K562 (cell line): ENCODE measurements around the gene LRRC7. TPM values are rescaled to one million over a fixed set of nuclear protein-coding genes. Genes with fewer than 3 reads are reported as not detected.

ENCODE experiments used
- ATAC-seq: fragments of 200-7000 bp; cut with Tn5 transposase; 3 replicates; pipeline ENCODE4 v1.9.1; 2020; ENCODE audit warnings: moderate library complexity
- BruUV-seq: library from RNA; stranded (reverse); fragments of 400-500 nt; replicated peaks from 2 replicates; lab custom pipeline; 2021; lab: Mats Ljungman, UMichigan
- CTCF ChIA-PET: fragments of 300-600 bp; formaldehyde crosslinking; extraction: SDS; loops from one replicate; lab custom pipeline; 2021; ENCODE audit warnings: low intra/inter-chr PET ratio; lab: Yijun Ruan, JAX
- POLR2A ChIA-PET: fragments of 300-600, 350-650 bp; sonication (Branson Sonifier 250); formaldehyde crosslinking; extraction: SDS; loops from one replicate; lab custom pipeline; 2021; ENCODE audit warnings: antibody characterized with exemption, inconsistent platforms; lab: Yijun Ruan, JAX
- DNase-seq, 4 experiments: peaks; one replicate each; pipeline versions ENCODE4 v3.0.0 to v3.0.0-alpha.2; 2011 to 2018; ENCODE audit warnings: low spot score in 3 of 4, mixed read lengths in 3 of 4; ENCODE audit errors: extremely low read depth in 1 of 4
- FAIRE-seq: peaks from 2 replicates; lab custom pipeline; 2011; peaks lifted over from hg19 to GRCh38; lab: Jason Lieb, UNC
- H2AFZ ChIP-seq: 2 replicates; pipeline ENCODE4 v1.6.0; 2011; ENCODE audit warnings: low read depth, low read length, control low read depth, inconsistent platforms
- H3K27ac ChIP-seq: fragments of 200-600 bp; 3 replicates; pipeline ENCODE4 v1.8.0; 2011; ENCODE audit warnings: low read depth, mild to moderate bottlenecking, control low read depth, inconsistent platforms, low read length, moderate library complexity, mixed read lengths; ENCODE audit errors: extremely low read depth
- H3K27me3 ChIP-seq, 2 experiments: fragments of 300-600 bp in 1 of 2; 2 replicates in 1 of 2; 3 replicates in 1 of 2; pipeline versions ENCODE4 v1.6.0 to v1.8.0; 2011; ENCODE audit warnings: inconsistent platforms in 2 of 2, low read length in 2 of 2, mild to moderate bottlenecking in 1 of 2, mixed read lengths in 1 of 2, moderate library complexity in 1 of 2; ENCODE audit not compliant: control insufficient read depth in 2 of 2, insufficient read depth in 2 of 2
- H3K36me3 ChIP-seq: fragments of 300-600 bp; 3 replicates; pipeline ENCODE4 v1.8.0; 2011; ENCODE audit warnings: mild to moderate bottlenecking, low read length, inconsistent platforms; ENCODE audit not compliant: control insufficient read depth, insufficient read depth
- H3K4me1 ChIP-seq, 2 experiments: fragments of 200-600 bp in 1 of 2; replicated peaks in 1 of 2; 2 replicates in 1 of 2; 3 replicates in 1 of 2; pipeline versions ENCODE4 v1.5.1 to v1.8.0; 2011; ENCODE audit warnings: inconsistent platforms in 2 of 2, low read length in 2 of 2, mild to moderate bottlenecking in 1 of 2, mixed read lengths in 1 of 2, moderate library complexity in 1 of 2; ENCODE audit not compliant: control insufficient read depth in 2 of 2, insufficient read depth in 2 of 2
- H3K4me2 ChIP-seq: 2 replicates; pipeline ENCODE4 v1.6.1; 2011; ENCODE audit warnings: low read length, control low read depth, inconsistent platforms, mixed read lengths; ENCODE audit not compliant: insufficient read depth
- H3K4me3 ChIP-seq: fragments of 200-600 bp; sonication (generic), shearing (Covaris generic); 2 replicates; pipeline ENCODE4 v1.5.1; 2016; ENCODE audit warnings: control low read depth, inconsistent platforms
- H3K79me2 ChIP-seq: fragments of 200-600 bp; 3 replicates; pipeline ENCODE4 v1.8.0; 2011; ENCODE audit warnings: low read length, inconsistent platforms; ENCODE audit not compliant: control insufficient read depth, insufficient read depth
- H3K9ac ChIP-seq, 2 experiments: 2 replicates each; pipeline versions ENCODE4 v1.6.0 to v1.6.1; 2011; ENCODE audit warnings: low read depth in 2 of 2, low read length in 2 of 2, control low read depth in 1 of 2, inconsistent platforms in 1 of 2, mild to moderate bottlenecking in 1 of 2, mixed read lengths in 1 of 2; ENCODE audit not compliant: insufficient read depth in 1 of 2
- H3K9me1 ChIP-seq: one replicate; pipeline ENCODE4 v1.6.0; 2011; ENCODE audit warnings: inconsistent platforms, mild to moderate bottlenecking, low read length, moderate library complexity; ENCODE audit not compliant: control insufficient read depth, insufficient read depth
- H3K9me3 ChIP-seq: replicated peaks from 2 replicates; pipeline ENCODE4 v1.5.1; 2011; ENCODE audit warnings: low read depth, low read length, inconsistent platforms; ENCODE audit not compliant: control insufficient read depth, insufficient read depth
- H4K20me1 ChIP-seq: replicated peaks from 2 replicates; pipeline ENCODE4 v1.6.1; 2011; ENCODE audit warnings: low read length, inconsistent platforms, mixed read lengths; ENCODE audit not compliant: control insufficient read depth, insufficient read depth
- BRF1 ChIP-seq: IDR thresholded peaks from 3 replicates; pipeline ENCODE4 v1.6.1; 2011; ENCODE audit warnings: borderline replicate concordance, mild to moderate bottlenecking; ENCODE audit not compliant: insufficient read length; ENCODE audit errors: extremely low read depth
- CTBP1 ChIP-seq: fragments of 450-650 bp; IDR thresholded peaks from 2 replicates; pipeline ENCODE4 v1.6.1; 2016; ENCODE audit warnings: borderline replicate concordance
- E2F6 ChIP-seq, 2 experiments: IDR thresholded peaks; 2 replicates each; pipeline ENCODE4 v1.6.1; 2011; ENCODE audit warnings: borderline replicate concordance in 1 of 2, control low read depth in 1 of 2, low read depth in 1 of 2, low read length in 1 of 2, mild to moderate bottlenecking in 1 of 2, mixed read lengths in 1 of 2, moderate library complexity in 1 of 2; ENCODE audit not compliant: insufficient read depth in 1 of 2, insufficient read length in 1 of 2, poor library complexity in 1 of 2, severe bottlenecking in 1 of 2; ENCODE audit errors: extremely low read depth in 1 of 2
- ZBTB2 ChIP-seq: fragments of 450-650 bp; IDR thresholded peaks from 2 replicates; pipeline ENCODE4 v1.6.1; 2016; ENCODE audit warnings: antibody characterized with exemption
- WGBS: fragments of 100-300 bp; shearing (Covaris generic); methylation state at CpG from one replicate; pipeline ENCODE4 v1.1.6; 2016; ENCODE audit warnings: low coverage, mixed read lengths; ENCODE audit not compliant: insufficient coverage; ENCODE audit errors: missing lambda C conversion rate; 5-methylcytosine and 5-hydroxymethylcytosine counted together
- in situ Hi-C: fragments of 300-500 bp; cut with MboI; formaldehyde crosslinking; loops from 4 replicates; pipeline ENCODE4 v1.15.0; 2018; ENCODE audit warnings: inconsistent platforms, mixed read lengths
- intact Hi-C: fragments of 100-400 bp; cut with micrococcal nuclease; formaldehyde crosslinking; loops from 2 replicates; pipeline ENCODE4 v1.14.2; 2022
- polyA plus RNA-seq, 8 experiments: library from polyadenylated mRNA; depleted of rRNA in 4 of 8; stranded (reverse) in 5 of 8; unstranded in 3 of 8; fragments of >200 nt; fragmentation: Nextera tagmentation in 2 of 8; fragmentation: Illumina TruSeq in 1 of 8; extraction: Ambion mirVana in 2 of 8; extraction: Trizol in 1 of 8; gene quantifications; 2 replicates each; pipeline versions ENCODE4 v1.2.1 to v1.2.3, GENCODE V29; 2011 to 2014; ENCODE audit warnings: inconsistent platforms in 1 of 8, missing spikeins in 1 of 8
- total RNA-seq, 7 experiments: library from RNA; depleted of rRNA in 6 of 7; stranded (reverse); fragments of >200 nt in 6 of 7; fragmentation: Illumina TruSeq in 2 of 7; extraction: Trizol in 2 of 7; gene quantifications; 2 replicates each; pipeline versions ENCODE4 v1.2.1 to v1.2.3, GENCODE V29; 2011 to 2021; ENCODE audit warnings: low replicate concordance in 1 of 7

The LRRC7 gene
- total and polyA plus RNA-seq, 9 of the 15 experiments (the other 6 are each of a cell fraction or from before 2014, with no cell fraction given) = 0.09 to 0.94 (median 0.49) TPM

GRCh38 chr1:69568421-69569174 is 876 bp downstream of the LRRC7 start:
- H3K79me2 ChIP-seq = no peaks in the 10 kb centered on the region
- ChIA-PET POLR2A (no interaction called here), CTCF (no interaction called here)
- H3K27me3 ChIP-seq = no peaks in the 10 kb centered on the region; a peak in 1 of 5 replicates
- H3K27ac ChIP-seq = no peak overlapping the region; the same call in 2 of the 3 replicates
- H3K4me3 ChIP-seq = peak overlapping the region; percentile 44
- H2AFZ ChIP-seq = peak overlapping the region; percentile 79
- intact Hi-C loops = no loop called here
- H3K4me2 ChIP-seq = peak overlapping the region; percentile 80
- no peak for FAIRE-seq
- in situ Hi-C loops = no loop called here
- no peaks in the 10 kb centered on the region for H3K9me3 ChIP-seq
- TF ChIP-seq CTBP1 = 0 out of 2 replicates have a peak, but pooled peaks have one; percentile 1
- TF ChIP-seq E2F6 (IDR thresholded peaks at IDR 0.05; ENCODE audit: borderline replicate concordance in 1 of 2, extremely low read depth in 1 of 2, insufficient read depth in 1 of 2, insufficient read length in 1 of 2, low read depth in 1 of 2, low read length in 1 of 2, poor library complexity in 1 of 2, severe bottlenecking in 1 of 2) = peak in 1 of 2 experiments; percentile 76
- no peak for TF ChIP-seq BRF1
- no peak for TF ChIP-seq ZBTB2
- peak; percentile 13 for ATAC-seq
- peaks cover 0 to 17% of the 10 kb centered on the region in 2 experiments; a peak in 3 of 5 replicates for H3K4me1 ChIP-seq
- H3K9ac ChIP-seq = peak overlapping the region in 1 of 2 experiments; percentile 85; a peak in 3 of 4 replicates
- no TSS peak for BruUV-seq
- no peaks in the 10 kb centered on the region for H3K36me3 ChIP-seq
- 8% methylated on average over 34 of the region's 47 CpGs for WGBS
- peak; percentile 12 to 26 (median 18) for DNase-seq
- no peaks in the 10 kb centered on the region for H4K20me1 ChIP-seq
- no peaks in the 10 kb centered on the region for H3K9me1 ChIP-seq
